H1 (cell line): ENCODE results near the gene RARB. TPM values are rescaled to one million over a fixed set of nuclear protein-coding genes. Genes with fewer than 3 reads are reported as not detected.

ENCODE experiments used
- CTBP2 ChIP-seq: IDR thresholded peaks from 2 replicates; pipeline ENCODE4 v1.7.0; 2011; ENCODE audit warnings: borderline replicate concordance, mild to moderate bottlenecking, moderate library complexity, mixed read lengths, low read length; ENCODE audit not compliant: insufficient read depth, insufficient read length
- FOSL1 ChIP-seq: IDR thresholded peaks from 2 replicates; pipeline ENCODE4 v1.6.1; 2011; ENCODE audit warnings: mild to moderate bottlenecking, low read depth, low read length, moderate library complexity; ENCODE audit not compliant: insufficient read depth
- MAFK ChIP-seq: IDR thresholded peaks from 2 replicates; pipeline ENCODE4 v1.6.1; 2012; ENCODE audit warnings: low read depth, mild to moderate bottlenecking, improper control_type of control experiment, low read length
- NRF1 ChIP-seq: IDR thresholded peaks from 2 replicates; pipeline ENCODE4 v1.6.1; 2011; ENCODE audit warnings: mild to moderate bottlenecking, low read depth, low read length, improper control_type of control experiment
- POLR2AphosphoS5 ChIP-seq: IDR thresholded peaks from 2 replicates; pipeline ENCODE4 v1.6.1; 2011; ENCODE audit warnings: low read depth, low read length
- SAP30 ChIP-seq: fragments of 300-600 bp; sonication (generic); IDR thresholded peaks from 2 replicates; pipeline ENCODE4 v1.7.1; 2012; ENCODE audit warnings: low read length, moderate library complexity, mild to moderate bottlenecking, inconsistent platforms; ENCODE audit not compliant: insufficient read depth, insufficient replicate concordance
- SP2 ChIP-seq: IDR thresholded peaks from 2 replicates; pipeline ENCODE4 v1.6.1; 2012; ENCODE audit warnings: mild to moderate bottlenecking, low read length, inconsistent platforms
- ZNF274 ChIP-seq: IDR thresholded peaks from 2 replicates; pipeline ENCODE4 v1.7.0; 2012; ENCODE audit warnings: low read length, borderline replicate concordance; ENCODE audit errors: extremely low read depth
- polyA plus RNA-seq, 7 experiments: library from polyadenylated mRNA; depleted of rRNA in 3 of 7; stranded (reverse) in 5 of 7; unstranded in 2 of 7; fragments of >200 nt in 5 of 7; fragments of 200-250 nt in 2 of 7; gene quantifications; 1 replicate in 5 of 7; 2 replicates in 1 of 7; 4 replicates in 1 of 7; pipeline versions ENCODE4 v1.2.1 to v1.2.3, GENCODE V29; 2011 to 2013; ENCODE audit warnings: missing spikeins in 2 of 7, mixed read lengths in 2 of 7
- total RNA-seq: library from RNA; stranded (reverse); fragmentation: NEBNext Ultra II Directional; extraction: Animal tissue kit (Norgen Biotek cat#: 25700); gene quantifications from 2 replicates; pipeline ENCODE4 v1.2.1, GENCODE V29; 2021
- TF ChIP-seq, protein P1 (sequence below): IDR thresholded peaks from 2 replicates; pipeline ENCODE4 v1.6.1; 2011; ENCODE audit warnings: low read depth, mild to moderate bottlenecking, low read length; ENCODE audit not compliant: insufficient read depth
- TF ChIP-seq, protein P2 (sequence below): IDR thresholded peaks from 2 replicates; pipeline ENCODE4 v1.6.1; 2012; ENCODE audit warnings: low read length, inconsistent platforms

Gene RARB
- total and polyA plus RNA-seq, 2 of the 8 experiments (the other 6 are each of a cell fraction or from before 2014, with no cell fraction given), result 0.15 to 0.22 TPM

DNA sequence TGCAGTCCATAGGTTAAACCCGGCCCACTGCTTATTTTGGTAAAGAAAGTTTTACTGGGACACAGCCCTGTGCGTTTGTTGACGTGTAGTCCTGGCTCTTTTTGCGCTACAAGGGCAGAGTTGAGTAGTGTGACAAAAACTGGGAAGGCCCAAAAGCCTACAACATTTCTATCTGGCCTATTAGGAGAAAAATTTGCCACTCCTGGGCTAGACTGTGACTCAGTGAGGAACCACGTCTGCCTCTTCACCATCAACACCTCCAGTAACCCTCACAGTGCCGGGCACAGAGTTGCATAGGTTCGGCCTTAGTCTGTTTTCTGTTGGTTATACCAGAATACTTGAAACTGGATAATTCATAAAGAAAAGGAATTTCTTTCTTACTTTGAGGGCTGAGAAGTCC is 126.3 kb downstream of the RARB start (continued):
- TF ChIP-seq, protein P1, sequence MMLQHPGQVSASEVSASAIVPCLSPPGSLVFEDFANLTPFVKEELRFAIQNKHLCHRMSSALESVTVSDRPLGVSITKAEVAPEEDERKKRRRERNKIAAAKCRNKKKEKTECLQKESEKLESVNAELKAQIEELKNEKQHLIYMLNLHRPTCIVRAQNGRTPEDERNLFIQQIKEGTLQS, result no peak
- no peak for TF ChIP-seq POLR2AphosphoS5
- TF ChIP-seq MAFK, result no peak
- no peak for TF ChIP-seq NRF1
- TF ChIP-seq ZNF274, result no peak
- TF ChIP-seq, protein P2, sequence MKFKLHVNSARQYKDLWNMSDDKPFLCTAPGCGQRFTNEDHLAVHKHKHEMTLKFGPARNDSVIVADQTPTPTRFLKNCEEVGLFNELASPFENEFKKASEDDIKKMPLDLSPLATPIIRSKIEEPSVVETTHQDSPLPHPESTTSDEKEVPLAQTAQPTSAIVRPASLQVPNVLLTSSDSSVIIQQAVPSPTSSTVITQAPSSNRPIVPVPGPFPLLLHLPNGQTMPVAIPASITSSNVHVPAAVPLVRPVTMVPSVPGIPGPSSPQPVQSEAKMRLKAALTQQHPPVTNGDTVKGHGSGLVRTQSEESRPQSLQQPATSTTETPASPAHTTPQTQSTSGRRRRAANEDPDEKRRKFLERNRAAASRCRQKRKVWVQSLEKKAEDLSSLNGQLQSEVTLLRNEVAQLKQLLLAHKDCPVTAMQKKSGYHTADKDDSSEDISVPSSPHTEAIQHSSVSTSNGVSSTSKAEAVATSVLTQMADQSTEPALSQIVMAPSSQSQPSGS, result no peak
- TF ChIP-seq SP2, result no peak
- no peak for TF ChIP-seq SAP30
- no peak for TF ChIP-seq CTBP2
- no peak for TF ChIP-seq FOSL1
- TF ChIP-seq, all 59 proteins: peak for 0
